H1 (cell line): ENCODE data around the gene ZFP3. TPM values are rescaled to one million over a fixed set of nuclear protein-coding genes. Genes with fewer than 3 reads are reported as not detected.

Experiments
- ATF3 ChIP-seq: IDR thresholded peaks from 2 replicates; pipeline ENCODE4 v1.6.1; 2011; ENCODE audit warnings: low read depth, mild to moderate bottlenecking, low read length; ENCODE audit not compliant: insufficient read depth
- CBX5 ChIP-seq: fragments of 300-800, 300-1000 bp; sonication (generic); IDR thresholded peaks from 2 replicates; pipeline ENCODE4 v1.7.1; 2016; ENCODE audit warnings: antibody characterized with exemption, low read length, low read depth
- CREB1 ChIP-seq: IDR thresholded peaks from 2 replicates; pipeline ENCODE4 v1.6.1; 2012; ENCODE audit warnings: inconsistent platforms
- HDAC2 ChIP-seq, 2 experiments: fragments of 300-600 bp in 1 of 2; sonication (generic) in 1 of 2; IDR thresholded peaks; 2 replicates each; pipeline ENCODE4 v1.6.1; 2011 to 2012; ENCODE audit warnings: low read depth in 2 of 2, low read length in 2 of 2, mild to moderate bottlenecking in 2 of 2, moderate library complexity in 2 of 2, borderline replicate concordance in 1 of 2, inconsistent platforms in 1 of 2
- RAD21 ChIP-seq, 2 experiments: IDR thresholded peaks in 1 of 2; conservative IDR thresholded peaks in 1 of 2; 2 replicates each; pipeline ENCODE4 v1.6.1; 2011; ENCODE audit warnings: low read depth in 2 of 2, low read length in 2 of 2, improper control_type of control experiment in 1 of 2, inconsistent platforms in 1 of 2, mild to moderate bottlenecking in 1 of 2, moderate library complexity in 1 of 2
- RFX5 ChIP-seq: IDR thresholded peaks from 2 replicates; pipeline ENCODE4 v1.6.1; 2011; ENCODE audit warnings: low read depth, low read length, improper control_type of control experiment, borderline replicate concordance
- SIRT6 ChIP-seq: IDR thresholded peaks from one replicate; pipeline ENCODE4 v1.7.1; 2012; ENCODE audit warnings: low read length, inconsistent platforms
- SRF ChIP-seq: IDR thresholded peaks from 2 replicates; pipeline ENCODE4 v1.6.1; 2011; ENCODE audit warnings: mild to moderate bottlenecking, low read depth, low read length, moderate library complexity
- polyA plus RNA-seq, 7 experiments: library from polyadenylated mRNA; depleted of rRNA in 3 of 7; stranded (reverse) in 5 of 7; unstranded in 2 of 7; fragments of >200 nt in 5 of 7; fragments of 200-250 nt in 2 of 7; gene quantifications; 1 replicate in 5 of 7; 2 replicates in 1 of 7; 4 replicates in 1 of 7; pipeline versions ENCODE4 v1.2.1 to v1.2.3, GENCODE V29; 2011 to 2013; ENCODE audit warnings: missing spikeins in 2 of 7, mixed read lengths in 2 of 7
- total RNA-seq: library from RNA; stranded (reverse); fragmentation: NEBNext Ultra II Directional; extraction: Animal tissue kit (Norgen Biotek cat#: 25700); gene quantifications from 2 replicates; pipeline ENCODE4 v1.2.1, GENCODE V29; 2021
- TF ChIP-seq, protein P1 (sequence below): fragments of 300-600 bp; sonication (generic); IDR thresholded peaks from 2 replicates; pipeline ENCODE4 v1.7.1; 2012; ENCODE audit warnings: low read length, moderate library complexity, mild to moderate bottlenecking, inconsistent platforms; ENCODE audit not compliant: insufficient replicate concordance

ZFP3 gene
- total and polyA plus RNA-seq, 2 of the 8 experiments (the other 6 are each of a cell fraction or from before 2014, with no cell fraction given) = 0.15 to 0.44 TPM

GRCh38 chr17:5126719-5127488 is 48.6 kb downstream of the ZFP3 start (continued):
- TF ChIP-seq, protein P1, sequence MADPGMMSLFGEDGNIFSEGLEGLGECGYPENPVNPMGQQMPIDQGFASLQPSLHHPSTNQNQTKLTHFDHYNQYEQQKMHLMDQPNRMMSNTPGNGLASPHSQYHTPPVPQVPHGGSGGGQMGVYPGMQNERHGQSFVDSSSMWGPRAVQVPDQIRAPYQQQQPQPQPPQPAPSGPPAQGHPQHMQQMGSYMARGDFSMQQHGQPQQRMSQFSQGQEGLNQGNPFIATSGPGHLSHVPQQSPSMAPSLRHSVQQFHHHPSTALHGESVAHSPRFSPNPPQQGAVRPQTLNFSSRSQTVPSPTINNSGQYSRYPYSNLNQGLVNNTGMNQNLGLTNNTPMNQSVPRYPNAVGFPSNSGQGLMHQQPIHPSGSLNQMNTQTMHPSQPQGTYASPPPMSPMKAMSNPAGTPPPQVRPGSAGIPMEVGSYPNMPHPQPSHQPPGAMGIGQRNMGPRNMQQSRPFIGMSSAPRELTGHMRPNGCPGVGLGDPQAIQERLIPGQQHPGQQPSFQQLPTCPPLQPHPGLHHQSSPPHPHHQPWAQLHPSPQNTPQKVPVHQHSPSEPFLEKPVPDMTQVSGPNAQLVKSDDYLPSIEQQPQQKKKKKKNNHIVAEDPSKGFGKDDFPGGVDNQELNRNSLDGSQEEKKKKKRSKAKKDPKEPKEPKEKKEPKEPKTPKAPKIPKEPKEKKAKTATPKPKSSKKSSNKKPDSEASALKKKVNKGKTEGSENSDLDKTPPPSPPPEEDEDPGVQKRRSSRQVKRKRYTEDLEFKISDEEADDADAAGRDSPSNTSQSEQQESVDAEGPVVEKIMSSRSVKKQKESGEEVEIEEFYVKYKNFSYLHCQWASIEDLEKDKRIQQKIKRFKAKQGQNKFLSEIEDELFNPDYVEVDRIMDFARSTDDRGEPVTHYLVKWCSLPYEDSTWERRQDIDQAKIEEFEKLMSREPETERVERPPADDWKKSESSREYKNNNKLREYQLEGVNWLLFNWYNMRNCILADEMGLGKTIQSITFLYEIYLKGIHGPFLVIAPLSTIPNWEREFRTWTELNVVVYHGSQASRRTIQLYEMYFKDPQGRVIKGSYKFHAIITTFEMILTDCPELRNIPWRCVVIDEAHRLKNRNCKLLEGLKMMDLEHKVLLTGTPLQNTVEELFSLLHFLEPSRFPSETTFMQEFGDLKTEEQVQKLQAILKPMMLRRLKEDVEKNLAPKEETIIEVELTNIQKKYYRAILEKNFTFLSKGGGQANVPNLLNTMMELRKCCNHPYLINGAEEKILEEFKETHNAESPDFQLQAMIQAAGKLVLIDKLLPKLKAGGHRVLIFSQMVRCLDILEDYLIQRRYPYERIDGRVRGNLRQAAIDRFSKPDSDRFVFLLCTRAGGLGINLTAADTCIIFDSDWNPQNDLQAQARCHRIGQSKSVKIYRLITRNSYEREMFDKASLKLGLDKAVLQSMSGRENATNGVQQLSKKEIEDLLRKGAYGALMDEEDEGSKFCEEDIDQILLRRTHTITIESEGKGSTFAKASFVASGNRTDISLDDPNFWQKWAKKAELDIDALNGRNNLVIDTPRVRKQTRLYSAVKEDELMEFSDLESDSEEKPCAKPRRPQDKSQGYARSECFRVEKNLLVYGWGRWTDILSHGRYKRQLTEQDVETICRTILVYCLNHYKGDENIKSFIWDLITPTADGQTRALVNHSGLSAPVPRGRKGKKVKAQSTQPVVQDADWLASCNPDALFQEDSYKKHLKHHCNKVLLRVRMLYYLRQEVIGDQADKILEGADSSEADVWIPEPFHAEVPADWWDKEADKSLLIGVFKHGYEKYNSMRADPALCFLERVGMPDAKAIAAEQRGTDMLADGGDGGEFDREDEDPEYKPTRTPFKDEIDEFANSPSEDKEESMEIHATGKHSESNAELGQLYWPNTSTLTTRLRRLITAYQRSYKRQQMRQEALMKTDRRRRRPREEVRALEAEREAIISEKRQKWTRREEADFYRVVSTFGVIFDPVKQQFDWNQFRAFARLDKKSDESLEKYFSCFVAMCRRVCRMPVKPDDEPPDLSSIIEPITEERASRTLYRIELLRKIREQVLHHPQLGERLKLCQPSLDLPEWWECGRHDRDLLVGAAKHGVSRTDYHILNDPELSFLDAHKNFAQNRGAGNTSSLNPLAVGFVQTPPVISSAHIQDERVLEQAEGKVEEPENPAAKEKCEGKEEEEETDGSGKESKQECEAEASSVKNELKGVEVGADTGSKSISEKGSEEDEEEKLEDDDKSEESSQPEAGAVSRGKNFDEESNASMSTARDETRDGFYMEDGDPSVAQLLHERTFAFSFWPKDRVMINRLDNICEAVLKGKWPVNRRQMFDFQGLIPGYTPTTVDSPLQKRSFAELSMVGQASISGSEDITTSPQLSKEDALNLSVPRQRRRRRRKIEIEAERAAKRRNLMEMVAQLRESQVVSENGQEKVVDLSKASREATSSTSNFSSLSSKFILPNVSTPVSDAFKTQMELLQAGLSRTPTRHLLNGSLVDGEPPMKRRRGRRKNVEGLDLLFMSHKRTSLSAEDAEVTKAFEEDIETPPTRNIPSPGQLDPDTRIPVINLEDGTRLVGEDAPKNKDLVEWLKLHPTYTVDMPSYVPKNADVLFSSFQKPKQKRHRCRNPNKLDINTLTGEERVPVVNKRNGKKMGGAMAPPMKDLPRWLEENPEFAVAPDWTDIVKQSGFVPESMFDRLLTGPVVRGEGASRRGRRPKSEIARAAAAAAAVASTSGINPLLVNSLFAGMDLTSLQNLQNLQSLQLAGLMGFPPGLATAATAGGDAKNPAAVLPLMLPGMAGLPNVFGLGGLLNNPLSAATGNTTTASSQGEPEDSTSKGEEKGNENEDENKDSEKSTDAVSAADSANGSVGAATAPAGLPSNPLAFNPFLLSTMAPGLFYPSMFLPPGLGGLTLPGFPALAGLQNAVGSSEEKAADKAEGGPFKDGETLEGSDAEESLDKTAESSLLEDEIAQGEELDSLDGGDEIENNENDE = no peak
- TF ChIP-seq HDAC2 (IDR thresholded peaks at IDR 0.05; ENCODE audit: borderline replicate concordance in 1 of 2, low read depth in 2 of 2, low read length in 2 of 2) = no peak
- TF ChIP-seq RFX5 = no peak
- no peak for TF ChIP-seq RAD21 (IDR thresholded peaks at IDR 0.05 in 1 of 2, conservative IDR thresholded peaks at IDR 0.05 in 1 of 2; ENCODE audit: low read depth in 2 of 2, low read length in 2 of 2)
- TF ChIP-seq CBX5 = no peak
- no peak for TF ChIP-seq SIRT6
- TF ChIP-seq SRF = no peak
- no peak for TF ChIP-seq CREB1
- no peak for TF ChIP-seq ATF3
